Forelimb muscle (tissue), 1 donor: ENCODE data around the gene CADPS. TPM values are rescaled to one million over a fixed set of nuclear protein-coding genes. Genes with fewer than 3 reads are reported as not detected.

Experiments
- DNase-seq: peaks from one replicate; pipeline ENCODE4 v3.0.0-alpha.2; 2013; ENCODE audit warnings: low read depth
- polyA plus RNA-seq: library from polyadenylated mRNA; unstranded; fragments of 120-200 nt; gene quantifications from one replicate; pipeline ENCODE4 v1.2.1, GENCODE V29; 2013; ENCODE audit not compliant: insufficient read length

CADPS gene
- polyA plus RNA-seq, 1 donor, result 2.2 TPM

DNA sequence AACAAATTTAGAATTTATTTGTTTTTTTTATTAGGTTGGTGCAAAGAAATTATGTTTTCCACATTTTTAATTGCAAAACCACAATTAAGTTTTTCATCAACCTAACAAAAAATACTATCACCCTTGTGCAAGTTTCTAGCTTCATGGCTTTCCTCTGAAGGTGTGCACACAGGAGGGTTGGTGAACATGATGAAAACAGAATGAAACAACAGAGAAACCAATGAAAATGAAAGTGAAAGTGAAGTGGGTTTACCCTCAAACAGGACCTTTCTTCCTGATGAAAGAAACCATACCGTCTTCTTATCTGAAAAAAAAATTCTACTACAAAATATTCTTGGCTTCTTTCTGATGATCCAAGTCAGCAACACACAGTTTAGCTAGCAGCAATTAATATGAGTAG is 429.9 kb downstream of the CADPS start:
- DNase-seq, result no peak

GRCh38 chr3:62439978-62440377 is 435.2 kb downstream of the CADPS start:
- DNase-seq, result no peak

GRCh38 chr3:62439176-62439813 is 435.9 kb downstream of the CADPS start:
- no peak for DNase-seq

DNA sequence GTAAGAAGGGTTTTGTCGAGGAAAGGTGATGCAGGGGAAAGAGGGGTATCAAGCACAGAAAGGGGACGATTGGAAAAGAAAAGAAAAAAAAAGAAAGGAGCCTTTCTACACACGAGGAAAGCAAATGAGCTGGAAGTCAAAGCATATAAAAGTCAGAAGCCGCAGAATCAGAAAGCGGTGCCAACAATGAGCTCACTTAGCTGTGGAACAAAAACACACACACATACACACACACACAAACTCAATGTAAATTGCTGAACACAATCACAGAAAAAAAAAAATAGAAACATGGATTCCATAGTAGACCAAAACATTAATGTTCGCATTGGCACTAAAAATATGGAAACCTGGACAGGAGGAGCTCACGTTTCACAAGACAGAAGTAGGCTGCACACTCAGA is 438.4 kb downstream of the CADPS start:
- DNase-seq, result no peak

DNA sequence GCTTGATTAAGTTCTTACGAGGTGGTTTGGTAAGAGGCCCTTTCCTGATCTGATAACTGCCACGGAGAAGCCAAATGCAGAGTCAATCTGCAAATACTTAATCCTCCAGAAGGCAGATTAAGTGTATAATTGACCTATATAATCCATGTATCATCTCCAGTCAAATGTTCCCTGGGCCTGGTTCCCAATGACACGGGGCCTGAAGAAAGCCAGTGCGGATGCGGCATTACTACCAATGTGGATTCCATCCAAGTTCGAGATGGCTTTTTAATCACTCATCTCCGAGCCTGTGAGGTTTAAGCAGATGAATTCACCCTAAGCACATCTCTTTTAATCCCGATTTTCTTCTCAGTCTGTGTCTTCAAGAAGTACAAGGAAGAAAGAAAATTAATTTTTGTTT is 441.8 kb downstream of the CADPS start:
- no peak for DNase-seq

GRCh38 chr3:62421207-62421606 is 454.0 kb downstream of the CADPS start:
- no peak for DNase-seq

DNA sequence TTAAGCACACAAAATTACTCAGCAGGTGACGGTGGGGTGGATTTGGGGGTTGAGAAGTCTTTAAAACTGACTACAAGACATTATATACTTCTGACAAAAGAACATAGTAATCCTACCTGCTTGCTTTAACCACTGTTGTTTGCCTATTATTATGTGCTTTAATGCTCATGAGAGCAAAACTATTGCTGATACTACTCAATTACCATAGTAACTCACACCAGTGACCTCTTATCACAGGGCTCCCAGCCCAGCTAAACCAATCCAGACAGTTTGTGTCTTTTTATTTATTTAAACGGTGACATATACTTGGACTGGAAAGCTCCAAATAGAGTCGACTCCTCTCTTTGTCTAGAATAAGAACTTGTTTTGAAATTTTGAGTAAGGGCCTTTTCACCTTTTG is 459.1 kb downstream of the CADPS start:
- no peak for DNase-seq

DNA sequence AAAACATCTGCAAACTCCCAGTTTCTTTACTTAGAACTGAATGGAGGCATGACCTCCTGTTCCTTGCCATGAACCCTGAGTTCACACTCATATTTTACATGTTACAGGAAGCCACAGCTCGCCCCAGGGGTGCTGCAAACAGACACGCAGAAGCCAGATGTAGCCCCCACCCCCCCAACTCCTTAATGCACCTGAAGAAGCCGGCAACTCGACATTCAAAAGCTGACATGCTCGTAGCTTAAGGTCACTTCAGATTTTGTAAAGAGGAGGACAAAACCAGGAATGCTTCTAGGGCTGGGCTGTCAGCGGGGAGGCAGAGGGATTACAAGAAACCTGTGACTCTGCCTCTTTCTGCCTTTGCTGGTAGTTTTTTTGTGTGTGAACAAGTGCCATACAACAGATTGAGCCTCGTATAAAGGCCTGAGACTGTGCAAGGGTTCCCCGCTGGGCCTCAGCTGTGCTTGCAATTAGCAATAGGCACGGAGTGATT is 459.9 kb downstream of the CADPS start:
- no peak for DNase-seq

- DNase-seq, result no peak
Measured at GRCh38 chr3:62414786-62415185, 460.4 kb downstream of the CADPS start.

DNA sequence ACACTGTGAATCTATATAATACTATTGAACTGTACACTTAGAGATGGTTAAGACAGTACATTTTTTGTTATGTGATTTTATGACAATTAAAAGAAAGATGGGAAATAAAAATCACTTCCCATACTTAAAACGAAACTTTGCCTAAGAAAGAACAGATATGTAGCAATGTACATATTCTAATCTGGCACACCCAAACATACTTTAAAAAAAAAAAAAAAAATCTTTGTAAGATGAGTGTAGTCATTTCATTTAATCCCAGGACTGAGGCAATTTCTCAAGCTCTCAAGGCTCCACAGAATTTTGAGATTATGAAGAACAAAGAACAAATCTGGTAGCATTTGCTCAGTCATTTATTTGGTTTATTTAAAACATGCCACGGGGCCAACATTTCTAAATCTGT is 461.5 kb downstream of the CADPS start:
- no peak for DNase-seq

GRCh38 chr3:62406945-62407344 is 468.3 kb downstream of the CADPS start:
- DNase-seq, result no peak

DNA sequence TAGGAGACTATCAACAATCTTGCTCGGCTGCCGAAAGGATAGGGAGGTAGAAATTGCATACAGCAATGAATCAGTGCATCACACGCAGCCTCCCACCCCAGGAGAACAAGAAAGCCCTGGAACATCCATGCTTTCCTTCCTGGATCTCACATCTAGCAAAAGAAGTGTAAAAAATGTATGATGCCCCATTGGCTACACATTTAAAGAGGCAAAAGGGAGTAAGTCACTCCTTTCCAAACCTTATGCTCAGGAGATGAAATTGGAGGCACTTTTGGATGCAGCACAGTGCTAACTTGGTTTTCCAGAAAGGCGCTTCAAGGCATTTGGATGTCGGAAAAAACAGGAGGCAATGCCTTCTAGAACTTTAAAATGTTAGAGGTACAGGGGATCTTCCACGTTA is 469.6 kb downstream of the CADPS start:
- no peak for DNase-seq

GRCh38 chr3:62405135-62405534 is 470.1 kb downstream of the CADPS start:
- DNase-seq, result no peak

GRCh38 chr3:62404321-62404720 is 470.9 kb downstream of the CADPS start:
- DNase-seq, result no peak

GRCh38 chr3:62403765-62404164 is 471.5 kb downstream of the CADPS start:
- DNase-seq, result no peak

- no peak for DNase-seq
Measured at GRCh38 chr3:62392626-62393292, 482.5 kb downstream of the CADPS start.

GRCh38 chr3:62387251-62387650 is 488.0 kb downstream of the CADPS start:
- no peak for DNase-seq

DNA sequence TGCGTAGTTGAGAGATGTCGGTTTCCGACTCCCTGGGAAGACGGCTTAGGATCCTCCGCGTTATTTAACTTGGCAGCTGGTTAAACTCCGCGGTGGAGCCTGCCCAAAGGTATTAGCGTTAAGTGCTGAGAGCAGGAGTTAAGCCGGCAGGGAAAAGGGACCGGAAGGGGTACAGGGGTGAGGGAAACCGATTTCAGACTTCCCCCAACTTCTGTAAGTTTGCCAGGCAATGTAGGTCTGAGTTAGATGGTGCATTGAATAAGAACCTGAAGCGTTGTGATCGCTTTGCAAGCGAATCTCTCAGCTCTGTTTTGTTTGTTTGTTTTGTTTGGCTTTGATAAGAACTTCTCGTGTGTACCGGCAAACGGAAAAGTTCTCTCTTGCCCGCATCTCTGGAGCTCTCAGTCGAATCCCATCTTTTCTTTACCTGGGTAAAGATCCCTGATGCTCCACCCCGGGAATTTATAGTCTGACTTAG is 495.9 kb downstream of the CADPS start:
- DNase-seq, result no peak

GRCh38 chr3:62378921-62379320 is 496.3 kb downstream of the CADPS start:
- DNase-seq, result no peak

- no peak for DNase-seq
Measured at GRCh38 chr3:62378311-62378789, 496.9 kb downstream of the CADPS start.

- no peak for DNase-seq
Measured at GRCh38 chr3:62376906-62377877, 498.0 kb downstream of the CADPS start.

DNA sequence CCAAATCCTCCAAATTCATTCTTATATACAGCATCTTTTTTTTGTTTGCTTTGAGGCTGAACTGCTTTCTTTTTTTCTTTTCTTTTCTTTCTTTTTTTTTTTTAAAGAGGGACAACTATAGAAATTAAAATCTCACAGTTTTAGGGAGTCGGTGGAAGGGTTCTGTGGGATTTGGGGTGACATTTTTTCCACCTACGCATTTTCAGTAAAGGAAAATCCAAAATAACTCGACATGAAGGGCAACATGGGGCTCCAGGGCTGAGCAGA is 498.8 kb downstream of the CADPS start:
- no peak for DNase-seq
